HuH-7 (cell line): ENCODE measurements around the gene NPTN.
A peak's percentile ranks its signal among the peaks of the same experiment; 100 is the strongest.

Experiments
- DNase-seq: peaks from one replicate; pipeline ENCODE4 v3.0.0; 2011; ENCODE audit warnings: low spot score

NPTN gene

GRCh38 chr15:73631915-73632669 lies 1.1 kb downstream of the NPTN start:
- DNase-seq, result no peak

DNA sequence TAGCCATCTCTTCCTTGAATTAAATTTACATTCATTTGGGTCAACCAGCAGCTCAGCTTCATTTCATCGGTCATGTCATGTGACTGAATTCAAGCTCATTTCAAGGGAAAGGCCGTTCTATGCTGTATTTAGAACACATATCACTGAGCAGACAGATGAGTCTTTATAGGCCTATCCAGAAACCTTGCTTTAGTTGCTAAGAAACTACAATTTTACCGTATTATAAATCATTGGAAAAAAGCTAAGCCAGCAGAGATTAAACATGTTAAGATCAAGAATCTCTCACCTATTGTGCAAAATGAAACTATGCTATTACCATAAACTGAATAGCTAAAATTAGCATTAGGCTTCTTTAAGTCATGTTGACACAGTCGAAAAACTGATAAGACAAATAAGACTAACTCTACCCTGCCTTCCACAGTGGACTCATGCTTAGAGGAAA lies 2.2 kb downstream of the NPTN start:
- no peak for DNase-seq

DNA sequence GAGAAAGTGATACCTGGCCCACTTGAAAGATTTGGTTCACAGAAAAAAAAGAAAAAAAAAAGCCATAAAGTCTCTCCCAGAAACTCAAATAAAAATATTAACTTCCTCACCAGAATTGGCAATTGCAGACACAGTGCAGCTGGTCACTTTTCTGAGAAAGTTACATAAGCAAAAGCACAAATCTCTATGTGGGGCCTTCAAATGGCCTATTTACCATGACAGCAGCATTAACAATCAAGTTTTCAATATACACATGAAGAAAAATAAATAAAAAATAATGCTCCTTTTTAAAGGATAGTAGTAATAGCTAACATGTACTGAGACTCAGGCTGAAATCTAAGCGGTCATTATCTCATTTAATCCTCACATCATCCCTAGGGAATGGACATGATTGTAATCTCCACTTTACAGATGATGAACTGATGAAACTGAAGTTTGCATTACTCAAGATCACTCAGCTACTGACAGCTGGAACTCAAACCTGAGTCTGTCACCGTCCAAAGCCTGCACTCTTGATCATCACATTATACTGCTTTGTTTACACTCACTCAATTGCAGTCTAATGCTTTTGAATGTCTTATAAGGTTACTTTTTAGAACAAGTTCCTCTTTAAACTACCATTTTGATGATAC lies 3.3 kb downstream of the NPTN start:
- no peak for DNase-seq

DNA sequence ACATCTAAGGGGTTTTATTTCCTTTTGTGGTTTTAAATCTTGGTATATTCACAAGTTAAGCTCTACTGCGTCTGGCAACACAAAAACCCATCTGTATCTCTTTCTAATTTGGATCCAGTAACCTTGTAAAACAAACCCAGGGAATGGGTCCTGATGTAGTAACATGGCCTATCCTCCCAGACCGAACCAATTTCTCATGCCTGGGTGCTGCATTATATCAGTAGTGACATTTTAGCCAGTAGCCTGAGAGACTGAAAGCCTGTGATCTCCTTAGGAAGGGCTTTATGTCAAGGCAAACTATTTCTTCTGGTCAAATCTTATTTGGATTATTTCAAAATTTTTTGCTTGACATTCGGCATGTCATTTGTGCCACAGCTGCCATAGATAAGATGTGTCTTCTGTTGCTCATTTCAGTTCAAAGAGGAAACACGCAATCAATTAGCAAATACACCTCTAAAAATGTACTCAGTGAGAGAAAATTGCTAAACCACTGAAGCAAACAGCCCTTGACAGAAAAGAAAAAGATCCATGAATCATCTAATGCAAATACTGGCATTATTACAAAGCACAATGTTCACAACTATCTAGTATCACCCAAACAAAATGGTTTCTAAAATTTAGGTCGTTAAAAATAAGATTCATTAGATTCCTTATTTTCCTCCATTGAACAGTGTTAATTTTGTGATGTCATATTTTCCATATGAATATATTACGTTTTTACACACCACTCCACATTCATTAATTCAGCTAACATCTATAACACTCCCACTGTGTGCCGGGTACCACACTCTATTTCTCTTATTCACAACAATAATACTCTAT lies 4.0 kb downstream of the NPTN start:
- no peak for DNase-seq

DNA sequence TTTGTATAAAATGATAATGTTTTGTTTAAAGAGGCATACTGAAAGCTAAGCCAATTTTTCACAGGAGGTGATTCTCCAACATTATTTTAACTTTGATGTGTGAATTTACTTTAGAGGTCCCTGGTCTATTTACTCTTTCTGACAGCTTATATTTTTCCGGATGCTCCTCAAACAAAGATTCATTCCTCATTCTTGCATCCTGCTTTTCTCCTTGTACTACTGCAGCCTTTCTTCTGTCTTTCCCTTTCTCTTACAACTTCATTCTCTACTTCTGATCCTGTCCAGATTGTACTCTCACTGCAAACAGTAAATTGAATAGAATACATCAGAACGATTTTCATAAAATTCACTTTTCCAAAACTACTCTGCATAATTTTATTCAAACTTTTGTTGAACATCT lies 5.1 kb downstream of the NPTN start:
- no peak for DNase-seq

- no peak for DNase-seq
These were observed 7.1 kb downstream of the NPTN start for GRCh38 chr15:73626072-73626471.

DNA sequence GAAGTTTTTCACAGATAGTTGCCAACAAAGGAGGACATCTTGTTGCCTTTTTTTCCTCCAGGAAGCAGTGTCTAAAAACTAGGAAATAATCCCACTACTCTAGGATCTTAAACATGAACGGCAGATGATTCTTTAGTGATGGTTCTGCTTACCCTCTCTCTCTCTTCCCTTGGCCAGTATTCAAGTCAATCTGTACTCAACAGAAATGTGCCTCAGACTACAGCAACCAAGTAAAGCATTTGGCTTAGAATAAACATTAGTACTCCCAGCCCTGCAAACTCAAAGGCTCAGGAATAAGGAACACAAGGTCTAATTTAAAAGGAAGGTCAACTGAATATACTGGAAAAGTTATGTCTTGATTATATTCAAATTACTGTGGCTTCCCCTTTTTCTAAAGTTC lies 8.7 kb downstream of the NPTN start:
- no peak for DNase-seq

GRCh38 chr15:73621286-73621826 lies 11.8 kb downstream of the NPTN start:
- DNase-seq, result no peak

- DNase-seq, result no peak
These were observed 13.1 kb downstream of the NPTN start for GRCh38 chr15:73620078-73620477.

DNA sequence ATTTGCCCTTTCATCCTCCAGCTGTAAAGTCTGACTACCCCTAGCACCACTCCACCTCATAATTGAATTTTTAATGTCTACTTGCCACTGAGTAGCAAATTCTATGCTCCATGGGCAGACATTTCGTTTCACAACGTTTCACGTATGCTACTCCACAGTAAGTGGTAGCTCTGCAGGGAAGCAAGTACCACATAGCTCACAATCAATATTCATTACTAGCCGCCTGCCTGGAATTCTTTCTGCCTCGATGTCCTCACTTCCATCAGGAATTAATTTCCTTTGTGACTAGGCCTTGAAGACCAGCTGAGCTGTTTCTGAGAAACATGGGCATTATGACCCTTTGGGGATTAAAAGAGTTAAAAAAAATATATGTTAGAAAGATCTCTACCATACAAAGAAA lies 15.3 kb downstream of the NPTN start:
- DNase-seq, result no peak

- DNase-seq, result no peak
These were observed 15.8 kb downstream of the NPTN start for GRCh38 chr15:73617301-73617831.

DNA sequence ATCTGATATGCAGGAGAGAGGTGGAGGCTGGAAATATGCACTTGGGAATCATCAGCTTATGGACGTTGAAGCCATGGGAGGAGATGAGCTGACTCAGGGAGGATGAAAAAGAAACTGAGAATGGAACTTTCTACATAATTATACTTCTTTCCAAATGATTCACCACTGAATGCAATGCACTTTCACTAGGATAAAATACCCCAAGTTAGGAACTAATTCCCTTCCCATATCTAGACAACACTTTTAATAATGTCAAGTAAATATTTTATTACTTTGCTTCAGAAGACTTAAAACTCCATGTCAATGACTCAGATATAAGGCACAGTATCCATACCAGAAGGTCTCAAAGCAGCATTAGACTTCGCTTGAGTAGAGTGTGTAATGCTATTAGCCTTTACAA lies 24.2 kb downstream of the NPTN start:
- no peak for DNase-seq

DNA sequence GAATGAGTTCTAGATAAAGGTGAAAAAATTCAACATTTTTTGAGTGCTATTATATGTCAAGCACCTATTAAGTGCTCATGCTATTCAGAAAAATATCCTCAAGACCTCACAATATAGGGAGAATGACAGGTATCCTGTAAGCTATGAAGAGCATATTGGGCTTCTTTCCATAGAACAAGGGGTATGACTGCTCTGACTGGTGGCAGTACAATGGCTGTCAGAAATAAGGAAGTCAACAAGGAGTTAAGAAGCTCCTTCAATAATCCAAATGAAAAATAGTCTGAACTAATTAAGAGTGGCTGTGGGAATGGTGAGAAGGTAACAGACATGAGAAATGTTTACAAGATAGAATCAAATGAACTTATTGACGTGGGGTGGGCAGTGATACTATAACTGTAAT lies 24.7 kb downstream of the NPTN start:
- no peak for DNase-seq

DNA sequence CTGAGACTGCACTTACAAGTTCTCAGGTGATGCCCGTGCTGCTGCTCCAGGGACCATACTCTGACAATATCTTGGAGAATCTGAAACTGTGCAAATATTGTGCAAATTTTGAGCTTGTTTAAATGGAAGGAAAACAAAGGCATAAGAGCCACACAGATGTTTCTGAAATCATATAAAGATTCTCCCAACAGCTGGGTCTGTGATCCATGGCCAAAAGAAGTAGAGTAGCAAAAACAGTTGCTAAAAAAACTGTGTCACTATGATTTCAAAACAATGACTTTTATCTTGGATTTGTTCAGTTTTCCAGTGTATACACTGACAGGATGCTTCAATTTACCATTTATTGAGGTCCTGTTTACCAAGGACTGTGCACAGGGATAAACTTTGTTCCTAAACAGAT lies 25.3 kb downstream of the NPTN start:
- DNase-seq, result no peak

GRCh38 chr15:73607405-73607804 lies 25.8 kb downstream of the NPTN start:
- no peak for DNase-seq

- DNase-seq, result no peak
These were observed 27.3 kb downstream of the NPTN start for GRCh38 chr15:73605759-73606436.

- no peak for DNase-seq
These were observed 28.7 kb downstream of the NPTN start for GRCh38 chr15:73604477-73604876.

DNA sequence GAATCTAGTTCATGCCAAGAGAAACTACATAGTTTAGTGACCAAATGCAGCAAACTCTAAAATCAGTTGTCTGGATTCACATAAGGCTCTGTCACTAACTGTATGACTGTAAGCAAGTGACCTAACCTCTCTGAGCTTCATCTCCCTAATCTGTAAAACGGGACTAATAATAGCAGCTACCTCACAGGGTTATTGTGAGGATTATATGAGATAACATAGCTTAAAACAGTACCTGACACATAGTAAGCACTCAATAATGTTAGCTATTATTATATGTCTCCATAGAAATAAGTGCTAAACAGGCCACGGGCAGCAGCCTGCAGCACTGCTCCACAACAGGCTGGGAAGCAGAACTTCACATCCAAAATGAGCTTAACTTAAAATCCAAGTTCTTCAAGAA lies 30.2 kb downstream of the NPTN start:
- no peak for DNase-seq

DNA sequence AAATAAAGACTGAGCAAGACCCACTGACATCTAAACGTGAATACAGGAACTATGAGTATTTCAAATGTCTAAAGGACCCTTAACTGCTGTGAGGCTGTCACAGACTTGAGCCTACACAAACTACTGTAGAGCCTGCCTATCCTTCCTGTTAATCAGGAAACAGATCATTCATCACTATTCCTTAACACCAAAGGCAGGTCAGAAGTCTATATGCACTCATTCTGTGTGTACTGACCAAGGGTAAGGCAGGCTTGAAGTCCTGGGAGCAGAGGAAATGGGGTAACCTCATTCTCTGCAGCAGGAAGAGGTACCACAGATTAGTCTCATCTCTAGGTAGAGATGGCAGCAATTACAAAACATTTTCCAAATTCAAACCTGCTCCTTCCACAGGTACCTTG lies 30.7 kb downstream of the NPTN start:
- no peak for DNase-seq

GRCh38 chr15:73601451-73602445 lies 31.4 kb downstream of the NPTN start:
- peak; percentile 19 for DNase-seq
